KMS-11 (cell line): ENCODE measurements around the gene SPNS2.

ENCODE experiments used
- H2AFZ ChIP-seq: fragments of 200-600 bp; sonication (generic); 2 replicates; pipeline ENCODE4 v1.6.1; 2016; ENCODE audit warnings: antibody characterized with exemption, mixed run types, low read depth
- H3K27ac ChIP-seq: fragments of 200-600 bp; sonication (generic); 2 replicates; pipeline ENCODE4 v1.6.1; 2016; ENCODE audit warnings: mild to moderate bottlenecking, mixed run types
- H3K27me3 ChIP-seq: fragments of 200-600 bp; sonication (generic); 2 replicates; pipeline ENCODE4 v1.6.1; 2017; ENCODE audit warnings: mild to moderate bottlenecking, low read depth, mixed run types, moderate library complexity; ENCODE audit not compliant: insufficient read depth
- H3K36me3 ChIP-seq: fragments of 200-600 bp; sonication (generic); 2 replicates; pipeline ENCODE4 v1.6.1; 2017; ENCODE audit warnings: mild to moderate bottlenecking, mixed run types; ENCODE audit not compliant: insufficient read depth
- H3K4me1 ChIP-seq: fragments of 200-600 bp; sonication (generic); 2 replicates; pipeline ENCODE4 v1.6.1; 2016; ENCODE audit warnings: mild to moderate bottlenecking, low read depth, mixed run types; ENCODE audit not compliant: poor library complexity, severe bottlenecking
- H3K4me2 ChIP-seq: fragments of 200-600 bp; sonication (generic); 2 replicates; pipeline ENCODE4 v1.7.0; 2016; ENCODE audit warnings: mild to moderate bottlenecking, mixed run types
- H3K4me3 ChIP-seq: fragments of 200-600 bp; sonication (generic); IDR thresholded peaks from 2 replicates; pipeline ENCODE4 v1.6.1; 2017; ENCODE audit warnings: low read depth, low read length, mixed read lengths; ENCODE audit not compliant: insufficient read depth
- H3K79me2 ChIP-seq: fragments of 200-600 bp; sonication (generic); 2 replicates; pipeline ENCODE4 v1.6.1; 2016; ENCODE audit warnings: low read depth, mixed run types; ENCODE audit not compliant: insufficient read depth
- H3K9ac ChIP-seq: fragments of 200-600 bp; sonication (generic); 2 replicates; pipeline ENCODE4 v1.6.1; 2016; ENCODE audit warnings: mild to moderate bottlenecking, mixed run types
- H4K20me1 ChIP-seq: fragments of 200-600 bp; sonication (generic); 2 replicates; pipeline ENCODE4 v1.6.1; 2016; ENCODE audit warnings: mild to moderate bottlenecking, mixed run types; ENCODE audit not compliant: insufficient read depth
- TF ChIP-seq, protein P1 (sequence below): fragments of 200-600 bp; sonication (generic); conservative IDR thresholded peaks from 2 replicates; pipeline ENCODE4 v1.6.1; 2017; ENCODE audit warnings: low read depth, mild to moderate bottlenecking, antibody characterized with exemption, low read length, moderate library complexity, mixed read lengths

SPNS2 gene

DNA sequence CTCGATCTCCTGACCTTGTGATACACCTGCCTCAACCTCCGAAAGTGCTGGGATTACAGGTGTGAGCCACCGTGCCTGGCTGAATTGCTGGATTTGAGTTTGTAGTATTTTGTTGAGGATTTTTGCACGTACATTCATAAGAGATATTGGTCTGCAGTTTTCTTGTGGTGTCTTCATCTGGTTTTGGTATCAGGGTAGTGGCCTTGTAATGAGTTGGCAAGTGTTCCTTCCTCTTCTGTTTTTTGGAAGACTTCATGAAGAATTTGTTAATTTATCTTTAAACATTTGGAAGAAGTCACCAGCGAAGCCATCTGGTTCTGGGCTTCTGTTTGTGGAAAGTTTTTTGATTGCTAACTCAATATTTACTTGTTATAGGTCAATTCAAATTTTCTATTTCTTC is 38.0 kb upstream of the SPNS2 start:
- no peaks in the 10 kb centered on the region for H3K36me3 ChIP-seq

DNA sequence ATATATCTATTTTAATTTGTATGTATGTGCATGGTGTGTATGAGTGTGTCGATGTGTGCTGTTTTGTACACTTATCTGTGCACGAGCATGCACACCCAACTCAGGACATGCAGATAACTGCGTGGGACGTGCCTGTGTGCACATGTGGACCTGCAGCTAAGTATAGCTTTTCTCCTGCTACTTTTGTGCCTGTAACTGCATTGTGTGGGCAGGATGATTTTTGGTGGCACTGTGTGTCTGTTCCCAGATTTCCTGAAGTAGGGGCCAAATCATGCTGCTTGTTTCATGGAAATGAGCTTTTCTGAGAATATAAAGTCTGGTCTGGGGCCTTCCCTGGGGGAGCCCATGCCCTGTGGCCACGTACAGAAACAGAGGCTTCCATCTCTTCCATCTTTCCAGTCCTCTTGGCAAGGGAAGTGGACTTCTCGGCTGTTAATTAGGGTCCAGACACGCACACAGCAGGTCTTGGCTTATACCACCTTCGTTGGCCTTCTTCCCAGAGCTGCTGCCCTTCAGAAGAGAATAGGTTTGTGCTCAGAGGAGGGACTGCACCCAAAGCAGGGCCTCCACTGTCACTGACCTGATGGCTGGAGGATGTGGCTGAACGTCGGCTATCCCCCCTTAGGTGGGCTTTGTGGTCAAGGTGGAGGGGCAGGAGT is 34.7 kb upstream of the SPNS2 start:
- TF ChIP-seq, protein P1, sequence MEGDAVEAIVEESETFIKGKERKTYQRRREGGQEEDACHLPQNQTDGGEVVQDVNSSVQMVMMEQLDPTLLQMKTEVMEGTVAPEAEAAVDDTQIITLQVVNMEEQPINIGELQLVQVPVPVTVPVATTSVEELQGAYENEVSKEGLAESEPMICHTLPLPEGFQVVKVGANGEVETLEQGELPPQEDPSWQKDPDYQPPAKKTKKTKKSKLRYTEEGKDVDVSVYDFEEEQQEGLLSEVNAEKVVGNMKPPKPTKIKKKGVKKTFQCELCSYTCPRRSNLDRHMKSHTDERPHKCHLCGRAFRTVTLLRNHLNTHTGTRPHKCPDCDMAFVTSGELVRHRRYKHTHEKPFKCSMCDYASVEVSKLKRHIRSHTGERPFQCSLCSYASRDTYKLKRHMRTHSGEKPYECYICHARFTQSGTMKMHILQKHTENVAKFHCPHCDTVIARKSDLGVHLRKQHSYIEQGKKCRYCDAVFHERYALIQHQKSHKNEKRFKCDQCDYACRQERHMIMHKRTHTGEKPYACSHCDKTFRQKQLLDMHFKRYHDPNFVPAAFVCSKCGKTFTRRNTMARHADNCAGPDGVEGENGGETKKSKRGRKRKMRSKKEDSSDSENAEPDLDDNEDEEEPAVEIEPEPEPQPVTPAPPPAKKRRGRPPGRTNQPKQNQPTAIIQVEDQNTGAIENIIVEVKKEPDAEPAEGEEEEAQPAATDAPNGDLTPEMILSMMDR = no peak
- Histone ChIP-seq H3K36me3 (no peaks in the 10 kb centered on the region), H3K79me2 (no peaks in the 10 kb centered on the region), H3K27ac (no peak overlapping the region), H3K4me2 (no peak overlapping the region), H4K20me1 (no peaks in the 10 kb centered on the region), H3K4me3 (no peak overlapping the region), H3K9ac (no peak overlapping the region), H2AFZ (no peak overlapping the region), H3K27me3 (peaks cover 5% of the 10 kb centered on the region; the same call in 1 of the 2 replicates), H3K4me1 (no peaks in the 10 kb centered on the region)

More for the DNA sequence above, 38.0 kb upstream of the SPNS2 start:
- TF ChIP-seq, protein P1 = no peak
- no peak overlapping the region for H3K4me3 ChIP-seq
- no peak overlapping the region for H3K27ac ChIP-seq
- no peaks in the 10 kb centered on the region for H3K79me2 ChIP-seq
- no peaks in the 10 kb centered on the region for H4K20me1 ChIP-seq
- peaks cover 12% of the 10 kb centered on the region; the same call in 1 of the 2 replicates for H3K27me3 ChIP-seq
- no peak overlapping the region for H3K4me2 ChIP-seq
- no peaks in the 10 kb centered on the region for H3K4me1 ChIP-seq
- no peak overlapping the region for H2AFZ ChIP-seq
- no peak overlapping the region for H3K9ac ChIP-seq

DNA sequence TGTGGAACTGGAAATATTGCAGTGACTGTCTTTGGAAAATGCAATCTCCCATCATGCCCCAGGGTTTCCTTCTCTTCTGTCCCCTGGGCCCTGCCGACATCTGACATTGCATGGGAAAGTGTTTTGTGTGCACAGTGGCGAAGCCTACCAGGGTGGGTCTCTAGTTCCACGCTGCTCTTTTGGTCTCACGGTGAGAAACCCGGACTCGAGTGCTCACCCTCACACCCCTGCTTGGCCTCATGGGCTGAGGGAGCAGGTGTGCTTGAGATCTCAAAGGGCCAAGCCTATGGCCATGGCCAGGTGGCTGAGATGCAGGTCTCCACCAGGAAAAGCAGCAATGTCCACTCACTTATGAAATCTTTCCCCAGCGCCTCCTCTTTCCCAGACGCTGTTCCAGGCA is 32.9 kb upstream of the SPNS2 start:
- Histone ChIP-seq H3K36me3 (no peaks in the 10 kb centered on the region), H3K9ac (no peak overlapping the region), H4K20me1 (no peaks in the 10 kb centered on the region), H3K79me2 (no peaks in the 10 kb centered on the region), H2AFZ (no peak overlapping the region), H3K27ac (no peak overlapping the region), H3K27me3 (peaks cover 2% of the 10 kb centered on the region; the same call in 1 of the 2 replicates), H3K4me3 (no peak overlapping the region), H3K4me1 (no peaks in the 10 kb centered on the region), H3K4me2 (no peak overlapping the region)
- TF ChIP-seq, protein P1 = no peak

DNA sequence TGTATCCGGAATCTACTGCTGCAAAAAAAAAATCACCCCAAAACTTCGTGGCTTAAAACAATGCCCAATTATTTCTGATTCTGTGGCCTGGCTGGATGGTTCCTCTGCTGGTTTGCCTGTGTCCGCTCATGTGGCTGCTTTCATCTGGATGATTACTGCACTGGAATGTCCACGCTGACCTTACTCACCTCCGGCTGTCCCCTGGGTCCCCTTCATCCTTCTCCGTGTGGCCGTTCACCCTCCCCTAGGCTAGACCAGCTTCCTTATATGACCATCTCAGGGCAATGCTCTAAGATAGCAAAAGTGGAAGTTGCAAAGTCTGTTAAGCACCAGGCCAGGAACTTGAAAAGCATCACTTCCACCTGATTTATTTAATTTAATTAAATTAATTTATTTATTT is 31.4 kb upstream of the SPNS2 start:
- no peak overlapping the region for H3K9ac ChIP-seq
- H2AFZ ChIP-seq = no peak overlapping the region

More for the DNA sequence above, 31.4 kb upstream of the SPNS2 start:
- H3K27ac ChIP-seq = no peak overlapping the region
- H3K36me3 ChIP-seq = no peaks in the 10 kb centered on the region
- H3K4me2 ChIP-seq = no peak overlapping the region
- TF ChIP-seq, protein P1 = no peak
- no peaks in the 10 kb centered on the region for H3K79me2 ChIP-seq
- H3K4me1 ChIP-seq = no peaks in the 10 kb centered on the region
- H3K4me3 ChIP-seq = no peak overlapping the region
- H3K27me3 ChIP-seq = no peaks in the 10 kb centered on the region; the same call in 1 of the 2 replicates
- H4K20me1 ChIP-seq = no peaks in the 10 kb centered on the region
